DND-41 (cell line): ENCODE measurements around the gene ADCY2.

ENCODE experiments used
- ATAC-seq: fragments of 200-7000 bp; cut with Tn5 transposase; 3 replicates; pipeline ENCODE4 v1.9.1; 2021; ENCODE audit warnings: low read depth; ENCODE audit not compliant: insufficient read depth
- DNase-seq: peaks from one replicate; pipeline ENCODE4 v3.0.0-alpha.2; 2020
- H2AFZ ChIP-seq: 2 replicates; pipeline ENCODE4 v1.6.0; 2012; ENCODE audit warnings: low read depth, low read length
- H3K27ac ChIP-seq: 2 replicates; pipeline ENCODE4 v1.5.1; 2012; ENCODE audit warnings: low read length, inconsistent platforms
- H3K27me3 ChIP-seq: fragments of 200-600 bp; sonication (generic); 2 replicates; pipeline ENCODE4 v1.6.0; 2012; ENCODE audit warnings: low read length, mild to moderate bottlenecking, inconsistent platforms; ENCODE audit not compliant: insufficient read depth, poor library complexity
- H3K36me3 ChIP-seq: 2 replicates; pipeline ENCODE4 v1.5.1; 2012; ENCODE audit warnings: low read length, inconsistent platforms; ENCODE audit not compliant: insufficient read depth
- H3K4me1 ChIP-seq: 2 replicates; pipeline ENCODE4 v1.5.1; 2012; ENCODE audit warnings: mild to moderate bottlenecking, low read length; ENCODE audit not compliant: insufficient read depth
- H3K4me2 ChIP-seq: 2 replicates; pipeline ENCODE4 v1.6.0; 2012; ENCODE audit warnings: mild to moderate bottlenecking, moderate library complexity, low read length, inconsistent platforms; ENCODE audit not compliant: insufficient read depth
- H3K4me3 ChIP-seq, 2 experiments: fragments of 200-600 bp in 1 of 2; shearing (Covaris generic) in 1 of 2; 2 replicates each; pipeline ENCODE4 v1.5.1; 2012 to 2016; ENCODE audit warnings: inconsistent platforms in 2 of 2, low read length in 2 of 2, mild to moderate bottlenecking in 2 of 2, low read depth in 1 of 2, moderate library complexity in 1 of 2
- H3K79me2 ChIP-seq: 2 replicates; pipeline ENCODE4 v1.6.0; 2012; ENCODE audit warnings: low read length, inconsistent platforms; ENCODE audit not compliant: insufficient read depth
- H3K9ac ChIP-seq: 2 replicates; pipeline ENCODE4 v1.6.0; 2012; ENCODE audit warnings: low read depth, mild to moderate bottlenecking, inconsistent platforms, low read length, moderate library complexity
- H3K9me3 ChIP-seq: 2 replicates; pipeline ENCODE4 v1.5.1; 2012; ENCODE audit warnings: low read length, moderate library complexity, mild to moderate bottlenecking, inconsistent platforms; ENCODE audit not compliant: insufficient read depth, severe bottlenecking
- H4K20me1 ChIP-seq: 2 replicates; pipeline ENCODE4 v1.6.0; 2012; ENCODE audit warnings: low read length; ENCODE audit not compliant: insufficient read depth
- CTCF ChIP-seq: IDR thresholded peaks from 2 replicates; pipeline ENCODE4 v1.5.1; 2012; ENCODE audit warnings: borderline replicate concordance, low read length, moderate library complexity, mild to moderate bottlenecking; ENCODE audit not compliant: poor library complexity, severe bottlenecking; ENCODE audit errors: extremely low read depth
- EZH2 ChIP-seq: IDR thresholded peaks from 3 replicates; pipeline ENCODE4 v1.6.1; 2012; ENCODE audit warnings: borderline replicate concordance, low read depth, mild to moderate bottlenecking, moderate library complexity, low read length, inconsistent platforms; ENCODE audit not compliant: severe bottlenecking

The ADCY2 gene

GRCh38 chr5:7759951-7760580, 364.1 kb downstream of the ADCY2 start:
- ATAC-seq: no peak
- TF ChIP-seq EZH2 (no peak), CTCF (no peak)
- no peak overlapping the region for H3K4me2 ChIP-seq

GRCh38 chr5:7762267-7762666, 366.3 kb downstream of the ADCY2 start:
- DNase-seq: no peak
- H3K4me1 ChIP-seq: no peaks in the 10 kb centered on the region
- TF ChIP-seq EZH2 (no peak), CTCF (no peak)
- H3K4me2 ChIP-seq: no peak overlapping the region
- no peaks in the 10 kb centered on the region for H3K79me2 ChIP-seq
- H4K20me1 ChIP-seq: no peaks in the 10 kb centered on the region
- ATAC-seq: no peak
- no peak overlapping the region for H2AFZ ChIP-seq
- H3K9me3 ChIP-seq: no peaks in the 10 kb centered on the region
- H3K4me3 ChIP-seq: no peak overlapping the region
- peaks cover 6% of the 10 kb centered on the region for H3K27me3 ChIP-seq
- no peak overlapping the region for H3K27ac ChIP-seq
- H3K9ac ChIP-seq: no peak overlapping the region
- no peaks in the 10 kb centered on the region for H3K36me3 ChIP-seq

More at GRCh38 chr5:7759951-7760580, 364.1 kb downstream of the ADCY2 start:
- Histone ChIP-seq H3K27me3 (peaks cover 3% of the 10 kb centered on the region), H3K27ac (no peak overlapping the region), H3K79me2 (no peaks in the 10 kb centered on the region), H3K4me1 (no peaks in the 10 kb centered on the region), H2AFZ (no peak overlapping the region), H3K9ac (no peak overlapping the region), H4K20me1 (no peaks in the 10 kb centered on the region), H3K4me3 (no peak overlapping the region), H3K9me3 (no peaks in the 10 kb centered on the region), H3K36me3 (no peaks in the 10 kb centered on the region)
- no peak for DNase-seq

DNA sequence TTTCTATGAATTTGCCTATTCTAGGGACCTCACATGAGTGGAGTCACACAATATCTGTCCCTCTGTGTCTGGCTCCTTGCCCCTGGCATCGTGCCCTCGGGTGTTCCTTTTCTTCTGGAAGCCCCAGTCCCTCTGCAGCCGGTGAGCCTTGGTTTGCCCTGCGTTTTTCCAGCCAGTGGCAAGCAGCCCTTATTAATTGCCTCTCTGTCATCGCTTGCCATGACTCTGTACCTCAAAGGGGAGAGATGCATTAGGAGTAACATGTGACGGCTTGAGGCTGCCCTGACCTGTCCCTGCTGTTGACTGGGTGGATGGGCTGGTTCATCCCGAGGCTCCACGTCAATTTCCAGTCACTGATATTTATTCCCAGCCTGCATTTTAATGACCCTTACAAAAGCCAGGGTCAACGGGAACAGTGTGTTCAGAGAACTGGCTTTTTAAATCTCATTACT, 367.7 kb downstream of the ADCY2 start:
- no peak overlapping the region for H3K27ac ChIP-seq
- no peaks in the 10 kb centered on the region for H3K36me3 ChIP-seq
- ATAC-seq (no peak), DNase-seq (no peak)
- no peak overlapping the region for H3K4me2 ChIP-seq
- H3K4me1 ChIP-seq: no peaks in the 10 kb centered on the region
- H3K27me3 ChIP-seq: peaks cover 11% of the 10 kb centered on the region
- H3K9ac ChIP-seq: no peak overlapping the region
- H3K79me2 ChIP-seq: no peaks in the 10 kb centered on the region
- H3K9me3 ChIP-seq: no peaks in the 10 kb centered on the region
- no peak overlapping the region for H3K4me3 ChIP-seq
- TF ChIP-seq EZH2 (no peak), CTCF (no peak)
- H2AFZ ChIP-seq: no peak overlapping the region
- no peaks in the 10 kb centered on the region for H4K20me1 ChIP-seq
